ENCODE data around the gene SLC41A3. TPM values are rescaled to one million over a fixed set of nuclear protein-coding genes. Genes with fewer than 3 reads are reported as not detected.

The SLC41A3 gene
- total RNA-seq, 4 donors from 2014 or later, result 32.3 to 51.3 (median 44.0) TPM

DNA sequence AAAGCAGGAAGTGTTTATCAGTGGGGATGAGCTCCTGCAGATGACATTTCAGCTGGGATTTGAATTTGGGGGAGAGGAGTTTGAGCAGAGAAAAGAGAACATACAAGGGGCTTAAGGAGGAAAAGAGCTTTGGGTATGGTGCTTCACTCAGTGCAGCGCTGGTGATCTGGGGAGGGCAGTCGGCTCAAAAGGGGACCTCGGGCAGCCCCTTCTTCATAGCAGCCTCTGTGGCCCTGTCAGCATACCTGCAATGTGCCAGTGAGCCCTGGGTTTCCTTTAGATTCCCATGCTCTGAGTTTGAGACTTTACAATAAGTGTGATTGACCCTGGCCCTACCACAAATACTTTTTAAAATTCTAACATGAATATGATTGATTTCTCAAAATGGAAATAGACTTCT, 74.7 kb downstream of the SLC41A3 start:
- DNase-seq (ENCODE audit: low spot score in 2 of 2), result peak in 1 of 2 donors; percentile 54
- TF ChIP-seq POLR2AphosphoS5 (IDR thresholded peaks at IDR 0.05), result no peak
- no peak for TF ChIP-seq EP300 (IDR thresholded peaks at IDR 0.05)
- TF ChIP-seq POLR2A (IDR thresholded peaks at IDR 0.05), result no peak
- TF ChIP-seq, protein P1, sequence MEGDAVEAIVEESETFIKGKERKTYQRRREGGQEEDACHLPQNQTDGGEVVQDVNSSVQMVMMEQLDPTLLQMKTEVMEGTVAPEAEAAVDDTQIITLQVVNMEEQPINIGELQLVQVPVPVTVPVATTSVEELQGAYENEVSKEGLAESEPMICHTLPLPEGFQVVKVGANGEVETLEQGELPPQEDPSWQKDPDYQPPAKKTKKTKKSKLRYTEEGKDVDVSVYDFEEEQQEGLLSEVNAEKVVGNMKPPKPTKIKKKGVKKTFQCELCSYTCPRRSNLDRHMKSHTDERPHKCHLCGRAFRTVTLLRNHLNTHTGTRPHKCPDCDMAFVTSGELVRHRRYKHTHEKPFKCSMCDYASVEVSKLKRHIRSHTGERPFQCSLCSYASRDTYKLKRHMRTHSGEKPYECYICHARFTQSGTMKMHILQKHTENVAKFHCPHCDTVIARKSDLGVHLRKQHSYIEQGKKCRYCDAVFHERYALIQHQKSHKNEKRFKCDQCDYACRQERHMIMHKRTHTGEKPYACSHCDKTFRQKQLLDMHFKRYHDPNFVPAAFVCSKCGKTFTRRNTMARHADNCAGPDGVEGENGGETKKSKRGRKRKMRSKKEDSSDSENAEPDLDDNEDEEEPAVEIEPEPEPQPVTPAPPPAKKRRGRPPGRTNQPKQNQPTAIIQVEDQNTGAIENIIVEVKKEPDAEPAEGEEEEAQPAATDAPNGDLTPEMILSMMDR (IDR thresholded peaks at IDR 0.05), result no peak
- no peak overlapping the region for H3K4me3 ChIP-seq
- no peaks in the 10 kb centered on the region for H3K9me3 ChIP-seq
- H3K4me1 ChIP-seq, result peaks cover 5% of the 10 kb centered on the region
- H3K27ac ChIP-seq, result no peak overlapping the region
- WGBS, result 92% methylated on average over 3 of the region's 3 CpGs
- no peaks in the 10 kb centered on the region for H3K27me3 ChIP-seq
- peaks cover 61% of the 10 kb centered on the region for H3K36me3 ChIP-seq

GRCh38 chr3:126008219-126008618, 75.7 kb downstream of the SLC41A3 start:
- DNase-seq (ENCODE audit: low spot score in 2 of 2), result no peak
- H3K9me3 ChIP-seq, result no peaks in the 10 kb centered on the region
- H3K36me3 ChIP-seq, result peaks cover 55% of the 10 kb centered on the region
- H3K4me1 ChIP-seq, result no peaks in the 10 kb centered on the region
- WGBS, result 92% methylated on average over 3 of the region's 3 CpGs
- no peaks in the 10 kb centered on the region for H3K27me3 ChIP-seq
- H3K4me3 ChIP-seq, result no peak overlapping the region
- H3K27ac ChIP-seq, result no peak overlapping the region
- TF ChIP-seq POLR2A (IDR thresholded peaks at IDR 0.05), result no peak
- TF ChIP-seq POLR2AphosphoS5 (IDR thresholded peaks at IDR 0.05), result no peak
- no peak for TF ChIP-seq EP300 (IDR thresholded peaks at IDR 0.05)
- TF ChIP-seq, protein P1 (IDR thresholded peaks at IDR 0.05), result no peak

- Histone ChIP-seq H3K4me1 (no peaks in the 10 kb centered on the region), H3K27me3 (no peaks in the 10 kb centered on the region), H3K4me3 (no peak overlapping the region), H3K36me3 (peaks cover 45% of the 10 kb centered on the region), H3K27ac (no peak overlapping the region), H3K9me3 (peaks cover 14% of the 10 kb centered on the region)
- WGBS, result 36% methylated on average over 3 of the region's 3 CpGs
- no peak for DNase-seq (ENCODE audit: low spot score in 2 of 2)
- TF ChIP-seq POLR2A (IDR thresholded peaks at IDR 0.05), result no peak
- TF ChIP-seq POLR2AphosphoS5 (IDR thresholded peaks at IDR 0.05), result no peak
- TF ChIP-seq, protein P1 (IDR thresholded peaks at IDR 0.05), result no peak
- no peak for TF ChIP-seq EP300 (IDR thresholded peaks at IDR 0.05)
These were observed 78.0 kb downstream of the SLC41A3 start for GRCh38 chr3:126005951-126006350.

DNA sequence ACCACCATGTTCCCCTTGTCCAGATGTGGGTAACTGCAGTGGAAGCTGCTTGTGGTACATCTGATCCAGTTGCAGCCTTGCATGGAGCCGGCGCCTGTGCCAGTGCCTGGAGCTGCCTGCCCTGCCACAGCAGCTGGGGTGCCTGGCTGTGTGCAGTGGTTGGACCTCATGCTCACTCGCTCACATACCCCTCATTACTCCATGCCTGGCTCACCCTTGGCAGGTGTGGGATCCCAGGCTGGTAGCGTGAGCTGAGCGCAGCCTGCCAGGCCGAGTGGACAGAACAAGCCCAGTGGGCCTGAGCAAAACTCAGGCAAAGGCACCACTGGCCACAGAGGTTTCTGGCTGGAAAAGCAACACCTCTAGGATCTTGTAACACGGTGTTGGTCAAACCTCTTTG, 79.2 kb downstream of the SLC41A3 start:
- WGBS, result 50% methylated on average over 1 of the region's 7 CpGs

GRCh38 chr3:126004217-126004616, 79.7 kb downstream of the SLC41A3 start:
- Histone ChIP-seq H3K4me1 (no peaks in the 10 kb centered on the region), H3K27ac (no peak overlapping the region), H3K27me3 (no peaks in the 10 kb centered on the region), H3K4me3 (no peak overlapping the region), H3K36me3 (peaks cover 35% of the 10 kb centered on the region), H3K9me3 (peaks cover 24% of the 10 kb centered on the region)
- 83% methylated on average over 3 of the region's 6 CpGs for WGBS
- TF ChIP-seq POLR2AphosphoS5 (IDR thresholded peaks at IDR 0.05) (no peak), EP300 (IDR thresholded peaks at IDR 0.05) (no peak), POLR2A (IDR thresholded peaks at IDR 0.05) (no peak)
- TF ChIP-seq, protein P1 (IDR thresholded peaks at IDR 0.05), result no peak
- no peak for DNase-seq (ENCODE audit: low spot score in 2 of 2)

More for the DNA sequence above, 79.2 kb downstream of the SLC41A3 start:
- Histone ChIP-seq H3K9me3 (peaks cover 24% of the 10 kb centered on the region), H3K4me3 (no peak overlapping the region), H3K27ac (no peak overlapping the region), H3K27me3 (no peaks in the 10 kb centered on the region), H3K36me3 (peaks cover 37% of the 10 kb centered on the region), H3K4me1 (no peaks in the 10 kb centered on the region)
- no peak for TF ChIP-seq POLR2A (IDR thresholded peaks at IDR 0.05)
- no peak for TF ChIP-seq EP300 (IDR thresholded peaks at IDR 0.05)
- no peak for TF ChIP-seq POLR2AphosphoS5 (IDR thresholded peaks at IDR 0.05)
- TF ChIP-seq, protein P1 (IDR thresholded peaks at IDR 0.05), result no peak
- no peak for DNase-seq (ENCODE audit: low spot score in 2 of 2)

Measured in suprapubic skin (tissue), 4 donors.